Measurements from ENCODE around the gene TEP1. TPM values are rescaled to one million over a fixed set of nuclear protein-coding genes. Genes with fewer than 3 reads are reported as not detected.

The TEP1 gene
- total and polyA plus RNA-seq, 2 of the 13 experiments (the other 11 are each of a cell fraction or from before 2014, with no cell fraction given), result 11.0 to 12.8 TPM

GRCh38 chr14:20409226-20409625 lies 4.1 kb downstream of the TEP1 start (continued):
- TF ChIP-seq E2F1 (CRISPR knock-in tag; IDR thresholded peaks at IDR 0.05) (no peak), ELF3 (CRISPR knock-in tag; IDR thresholded peaks at IDR 0.05) (no peak), ZBTB3 (CRISPR knock-in tag; IDR thresholded peaks at IDR 0.05; ENCODE audit: borderline replicate concordance, low read depth) (no peak), ZNF432 (CRISPR knock-in tag; IDR thresholded peaks at IDR 0.05; ENCODE audit: borderline replicate concordance) (no peak), ZNF576 (CRISPR knock-in tag; IDR thresholded peaks at IDR 0.05) (no peak)
- TF ChIP-seq, protein P1, sequence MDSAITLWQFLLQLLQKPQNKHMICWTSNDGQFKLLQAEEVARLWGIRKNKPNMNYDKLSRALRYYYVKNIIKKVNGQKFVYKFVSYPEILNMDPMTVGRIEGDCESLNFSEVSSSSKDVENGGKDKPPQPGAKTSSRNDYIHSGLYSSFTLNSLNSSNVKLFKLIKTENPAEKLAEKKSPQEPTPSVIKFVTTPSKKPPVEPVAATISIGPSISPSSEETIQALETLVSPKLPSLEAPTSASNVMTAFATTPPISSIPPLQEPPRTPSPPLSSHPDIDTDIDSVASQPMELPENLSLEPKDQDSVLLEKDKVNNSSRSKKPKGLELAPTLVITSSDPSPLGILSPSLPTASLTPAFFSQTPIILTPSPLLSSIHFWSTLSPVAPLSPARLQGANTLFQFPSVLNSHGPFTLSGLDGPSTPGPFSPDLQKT (CRISPR knock-in tag; IDR thresholded peaks at IDR 0.05; ENCODE audit: borderline replicate concordance), result no peak

GRCh38 chr14:20403521-20403920 lies 9.8 kb downstream of the TEP1 start:
- no peak for FAIRE-seq
- no peak overlapping the region for H3K4me3 ChIP-seq (replicated peaks in 1 of 3; ENCODE audit: insufficient read depth in 1 of 3, low read depth in 2 of 3, low read length in 3 of 3)
- peaks cover 9 to 10% of the 10 kb centered on the region in 2 experiments for H3K36me3 ChIP-seq (replicated peaks in 1 of 2; ENCODE audit: control insufficient read depth in 1 of 2, insufficient read depth in 2 of 2, low read length in 2 of 2)
- no peak for DNase-seq (ENCODE audit: low spot score)
- in situ Hi-C loops (cut with HindIII; ENCODE audit: extremely low pct_ligation_motif_present, low pct_unique_long_range_greater_than_20kb), result no loop called here
- no peaks in the 10 kb centered on the region for H3K79me2 ChIP-seq (ENCODE audit: insufficient read depth, low read length)
- intact Hi-C loops (cut with micrococcal nuclease; ENCODE audit: unreplicated experiment), result no loop called here
- POLR2A ChIA-PET, result no interaction called here
- no peaks in the 10 kb centered on the region for H3K9me3 ChIP-seq (ENCODE audit: low read length)
- no peak overlapping the region for H2AFZ ChIP-seq (ENCODE audit: low read length)
- H3K27ac ChIP-seq (ENCODE audit: extremely low read length, insufficient read depth, low read length), result no peak overlapping the region
- WGBS (ENCODE audit: low lambda C conversion rate), result 95% methylated on average over 11 of the region's 11 CpGs
- H3K4me2 ChIP-seq (ENCODE audit: low read depth, low read length), result no peak overlapping the region
- H3K9ac ChIP-seq (ENCODE audit: insufficient read depth, low read depth, low read length), result no peak overlapping the region
- H3K4me1 ChIP-seq (ENCODE audit: insufficient read depth, low read length), result no peaks in the 10 kb centered on the region; the same call in 1 of the 2 replicates
- TF ChIP-seq RAD21 (CRISPR knock-in tag; IDR thresholded peaks at IDR 0.05), result no peak
- TF ChIP-seq ZNF235 (CRISPR knock-in tag; IDR thresholded peaks at IDR 0.05; ENCODE audit: borderline replicate concordance), result no peak
- no peak for TF ChIP-seq POLR2AphosphoS2 (IDR thresholded peaks at IDR 0.05; ENCODE audit: low read depth, low read length)
- no peak for TF ChIP-seq EED (CRISPR knock-in tag; IDR thresholded peaks at IDR 0.05)
- TF ChIP-seq, protein P2, sequence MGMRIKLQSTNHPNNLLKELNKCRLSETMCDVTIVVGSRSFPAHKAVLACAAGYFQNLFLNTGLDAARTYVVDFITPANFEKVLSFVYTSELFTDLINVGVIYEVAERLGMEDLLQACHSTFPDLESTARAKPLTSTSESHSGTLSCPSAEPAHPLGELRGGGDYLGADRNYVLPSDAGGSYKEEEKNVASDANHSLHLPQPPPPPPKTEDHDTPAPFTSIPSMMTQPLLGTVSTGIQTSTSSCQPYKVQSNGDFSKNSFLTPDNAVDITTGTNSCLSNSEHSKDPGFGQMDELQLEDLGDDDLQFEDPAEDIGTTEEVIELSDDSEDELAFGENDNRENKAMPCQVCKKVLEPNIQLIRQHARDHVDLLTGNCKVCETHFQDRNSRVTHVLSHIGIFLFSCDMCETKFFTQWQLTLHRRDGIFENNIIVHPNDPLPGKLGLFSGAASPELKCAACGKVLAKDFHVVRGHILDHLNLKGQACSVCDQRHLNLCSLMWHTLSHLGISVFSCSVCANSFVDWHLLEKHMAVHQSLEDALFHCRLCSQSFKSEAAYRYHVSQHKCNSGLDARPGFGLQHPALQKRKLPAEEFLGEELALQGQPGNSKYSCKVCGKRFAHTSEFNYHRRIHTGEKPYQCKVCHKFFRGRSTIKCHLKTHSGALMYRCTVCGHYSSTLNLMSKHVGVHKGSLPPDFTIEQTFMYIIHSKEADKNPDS (CRISPR knock-in tag; IDR thresholded peaks at IDR 0.05), result no peak
- no peak for TF ChIP-seq ZNF775 (CRISPR knock-in tag; IDR thresholded peaks at IDR 0.05; ENCODE audit: borderline replicate concordance)
- TF ChIP-seq ZNF883 (CRISPR knock-in tag; IDR thresholded peaks at IDR 0.05; ENCODE audit: not compliant biosample characterization), result no peak
- CTCF ChIA-PET (ENCODE audit: low intra/inter-chr PET ratio, low total read pairs), result no interaction called here
- ATAC-seq, result no peak
- no TSS peak for BruUV-seq (replicated peaks)
- no peaks in the 10 kb centered on the region for H4K20me1 ChIP-seq (ENCODE audit: insufficient read depth, low read length)
- no peaks in the 10 kb centered on the region for H3K27me3 ChIP-seq (ENCODE audit: control insufficient read depth in 1 of 2, insufficient read depth in 2 of 2, low read length in 2 of 2)
